ENCODE data around the gene HNF4A. TPM values are rescaled to one million over a fixed set of nuclear protein-coding genes. Genes with fewer than 3 reads are reported as not detected.
A peak's percentile ranks its signal among the peaks of the same experiment; 100 is the strongest.

The HNF4A gene
- total and polyA plus RNA-seq, 2 of the 13 experiments (the other 11 are each of a cell fraction or from before 2014, with no cell fraction given), result 80.9 to 169 TPM

DNA sequence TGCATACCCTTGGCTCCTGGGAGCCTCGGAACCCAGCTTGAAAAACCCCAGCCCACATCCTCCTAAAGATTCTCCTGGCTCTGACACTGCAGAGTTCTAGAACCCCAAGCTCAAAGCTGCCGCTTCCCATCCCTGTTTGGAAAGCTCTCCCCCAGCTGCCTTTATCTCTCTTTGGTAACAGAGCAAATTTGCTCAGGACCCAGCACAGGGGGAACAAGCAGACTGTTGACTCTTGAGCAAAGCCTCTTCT lies 38.9 kb downstream of the HNF4A start (continued):
- TF ChIP-seq, protein P1, sequence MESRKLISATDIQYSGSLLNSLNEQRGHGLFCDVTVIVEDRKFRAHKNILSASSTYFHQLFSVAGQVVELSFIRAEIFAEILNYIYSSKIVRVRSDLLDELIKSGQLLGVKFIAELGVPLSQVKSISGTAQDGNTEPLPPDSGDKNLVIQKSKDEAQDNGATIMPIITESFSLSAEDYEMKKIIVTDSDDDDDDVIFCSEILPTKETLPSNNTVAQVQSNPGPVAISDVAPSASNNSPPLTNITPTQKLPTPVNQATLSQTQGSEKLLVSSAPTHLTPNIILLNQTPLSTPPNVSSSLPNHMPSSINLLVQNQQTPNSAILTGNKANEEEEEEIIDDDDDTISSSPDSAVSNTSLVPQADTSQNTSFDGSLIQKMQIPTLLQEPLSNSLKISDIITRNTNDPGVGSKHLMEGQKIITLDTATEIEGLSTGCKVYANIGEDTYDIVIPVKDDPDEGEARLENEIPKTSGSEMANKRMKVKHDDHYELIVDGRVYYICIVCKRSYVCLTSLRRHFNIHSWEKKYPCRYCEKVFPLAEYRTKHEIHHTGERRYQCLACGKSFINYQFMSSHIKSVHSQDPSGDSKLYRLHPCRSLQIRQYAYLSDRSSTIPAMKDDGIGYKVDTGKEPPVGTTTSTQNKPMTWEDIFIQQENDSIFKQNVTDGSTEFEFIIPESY (CRISPR knock-in tag; IDR thresholded peaks at IDR 0.05), result peak; percentile 88
- TF ChIP-seq ZMAT3 (CRISPR knock-in tag; conservative IDR thresholded peaks at IDR 0.05) (no peak), MTA1 (CRISPR knock-in tag; IDR thresholded peaks at IDR 0.05; ENCODE audit: borderline replicate concordance) (no peak; the same call in 1 of the 2 replicates), ZSCAN30 (CRISPR knock-in tag; IDR thresholded peaks at IDR 0.05) (no peak; the same call in none of the 2 replicates), GZF1 (CRISPR knock-in tag; IDR thresholded peaks at IDR 0.05) (peak; percentile 46; the same call in 1 of the 2 replicates), RBAK (CRISPR knock-in tag; IDR thresholded peaks at IDR 0.05) (peak; percentile 93), AHR (CRISPR knock-in tag; IDR thresholded peaks at IDR 0.05) (no peak), ZNF782 (CRISPR knock-in tag; IDR thresholded peaks at IDR 0.05; ENCODE audit: borderline replicate concordance) (no peak), ZBTB1 (CRISPR knock-in tag; IDR thresholded peaks at IDR 0.05; ENCODE audit: borderline replicate concordance) (no peak)
- TF ChIP-seq, protein P2, sequence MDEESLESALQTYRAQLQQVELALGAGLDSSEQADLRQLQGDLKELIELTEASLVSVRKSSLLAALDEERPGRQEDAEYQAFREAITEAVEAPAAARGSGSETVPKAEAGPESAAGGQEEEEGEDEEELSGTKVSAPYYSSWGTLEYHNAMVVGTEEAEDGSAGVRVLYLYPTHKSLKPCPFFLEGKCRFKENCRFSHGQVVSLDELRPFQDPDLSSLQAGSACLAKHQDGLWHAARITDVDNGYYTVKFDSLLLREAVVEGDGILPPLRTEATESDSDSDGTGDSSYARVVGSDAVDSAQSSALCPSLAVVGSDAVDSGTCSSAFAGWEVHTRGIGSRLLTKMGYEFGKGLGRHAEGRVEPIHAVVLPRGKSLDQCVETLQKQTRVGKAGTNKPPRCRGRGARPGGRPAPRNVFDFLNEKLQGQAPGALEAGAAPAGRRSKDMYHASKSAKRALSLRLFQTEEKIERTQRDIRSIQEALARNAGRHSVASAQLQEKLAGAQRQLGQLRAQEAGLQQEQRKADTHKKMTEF (CRISPR knock-in tag; IDR thresholded peaks at IDR 0.05), result no peak
- TF ChIP-seq, protein P3, sequence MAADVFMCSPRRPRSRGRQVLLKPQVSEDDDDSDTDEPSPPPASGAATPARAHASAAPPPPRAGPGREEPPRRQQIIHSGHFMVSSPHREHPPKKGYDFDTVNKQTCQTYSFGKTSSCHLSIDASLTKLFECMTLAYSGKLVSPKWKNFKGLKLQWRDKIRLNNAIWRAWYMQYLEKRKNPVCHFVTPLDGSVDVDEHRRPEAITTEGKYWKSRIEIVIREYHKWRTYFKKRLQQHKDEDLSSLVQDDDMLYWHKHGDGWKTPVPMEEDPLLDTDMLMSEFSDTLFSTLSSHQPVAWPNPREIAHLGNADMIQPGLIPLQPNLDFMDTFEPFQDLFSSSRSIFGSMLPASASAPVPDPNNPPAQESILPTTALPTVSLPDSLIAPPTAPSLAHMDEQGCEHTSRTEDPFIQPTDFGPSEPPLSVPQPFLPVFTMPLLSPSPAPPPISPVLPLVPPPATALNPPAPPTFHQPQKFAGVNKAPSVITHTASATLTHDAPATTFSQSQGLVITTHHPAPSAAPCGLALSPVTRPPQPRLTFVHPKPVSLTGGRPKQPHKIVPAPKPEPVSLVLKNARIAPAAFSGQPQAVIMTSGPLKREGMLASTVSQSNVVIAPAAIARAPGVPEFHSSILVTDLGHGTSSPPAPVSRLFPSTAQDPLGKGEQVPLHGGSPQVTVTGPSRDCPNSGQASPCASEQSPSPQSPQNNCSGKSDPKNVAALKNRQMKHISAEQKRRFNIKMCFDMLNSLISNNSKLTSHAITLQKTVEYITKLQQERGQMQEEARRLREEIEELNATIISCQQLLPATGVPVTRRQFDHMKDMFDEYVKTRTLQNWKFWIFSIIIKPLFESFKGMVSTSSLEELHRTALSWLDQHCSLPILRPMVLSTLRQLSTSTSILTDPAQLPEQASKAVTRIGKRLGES (CRISPR knock-in tag; IDR thresholded peaks at IDR 0.05; ENCODE audit: borderline replicate concordance), result peak; percentile 96
- TF ChIP-seq, protein P4, sequence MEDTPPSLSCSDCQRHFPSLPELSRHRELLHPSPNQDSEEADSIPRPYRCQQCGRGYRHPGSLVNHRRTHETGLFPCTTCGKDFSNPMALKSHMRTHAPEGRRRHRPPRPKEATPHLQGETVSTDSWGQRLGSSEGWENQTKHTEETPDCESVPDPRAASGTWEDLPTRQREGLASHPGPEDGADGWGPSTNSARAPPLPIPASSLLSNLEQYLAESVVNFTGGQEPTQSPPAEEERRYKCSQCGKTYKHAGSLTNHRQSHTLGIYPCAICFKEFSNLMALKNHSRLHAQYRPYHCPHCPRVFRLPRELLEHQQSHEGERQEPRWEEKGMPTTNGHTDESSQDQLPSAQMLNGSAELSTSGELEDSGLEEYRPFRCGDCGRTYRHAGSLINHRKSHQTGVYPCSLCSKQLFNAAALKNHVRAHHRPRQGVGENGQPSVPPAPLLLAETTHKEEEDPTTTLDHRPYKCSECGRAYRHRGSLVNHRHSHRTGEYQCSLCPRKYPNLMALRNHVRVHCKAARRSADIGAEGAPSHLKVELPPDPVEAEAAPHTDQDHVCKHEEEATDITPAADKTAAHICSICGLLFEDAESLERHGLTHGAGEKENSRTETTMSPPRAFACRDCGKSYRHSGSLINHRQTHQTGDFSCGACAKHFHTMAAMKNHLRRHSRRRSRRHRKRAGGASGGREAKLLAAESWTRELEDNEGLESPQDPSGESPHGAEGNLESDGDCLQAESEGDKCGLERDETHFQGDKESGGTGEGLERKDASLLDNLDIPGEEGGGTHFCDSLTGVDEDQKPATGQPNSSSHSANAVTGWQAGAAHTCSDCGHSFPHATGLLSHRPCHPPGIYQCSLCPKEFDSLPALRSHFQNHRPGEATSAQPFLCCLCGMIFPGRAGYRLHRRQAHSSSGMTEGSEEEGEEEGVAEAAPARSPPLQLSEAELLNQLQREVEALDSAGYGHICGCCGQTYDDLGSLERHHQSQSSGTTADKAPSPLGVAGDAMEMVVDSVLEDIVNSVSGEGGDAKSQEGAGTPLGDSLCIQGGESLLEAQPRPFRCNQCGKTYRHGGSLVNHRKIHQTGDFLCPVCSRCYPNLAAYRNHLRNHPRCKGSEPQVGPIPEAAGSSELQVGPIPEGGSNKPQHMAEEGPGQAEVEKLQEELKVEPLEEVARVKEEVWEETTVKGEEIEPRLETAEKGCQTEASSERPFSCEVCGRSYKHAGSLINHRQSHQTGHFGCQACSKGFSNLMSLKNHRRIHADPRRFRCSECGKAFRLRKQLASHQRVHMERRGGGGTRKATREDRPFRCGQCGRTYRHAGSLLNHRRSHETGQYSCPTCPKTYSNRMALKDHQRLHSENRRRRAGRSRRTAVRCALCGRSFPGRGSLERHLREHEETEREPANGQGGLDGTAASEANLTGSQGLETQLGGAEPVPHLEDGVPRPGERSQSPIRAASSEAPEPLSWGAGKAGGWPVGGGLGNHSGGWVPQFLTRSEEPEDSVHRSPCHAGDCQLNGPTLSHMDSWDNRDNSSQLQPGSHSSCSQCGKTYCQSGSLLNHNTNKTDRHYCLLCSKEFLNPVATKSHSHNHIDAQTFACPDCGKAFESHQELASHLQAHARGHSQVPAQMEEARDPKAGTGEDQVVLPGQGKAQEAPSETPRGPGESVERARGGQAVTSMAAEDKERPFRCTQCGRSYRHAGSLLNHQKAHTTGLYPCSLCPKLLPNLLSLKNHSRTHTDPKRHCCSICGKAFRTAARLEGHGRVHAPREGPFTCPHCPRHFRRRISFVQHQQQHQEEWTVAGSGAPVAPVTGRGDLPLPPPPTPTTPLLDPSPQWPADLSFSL (CRISPR knock-in tag; IDR thresholded peaks at IDR 0.05), result no peak; the same call in 1 of the 2 replicates
